Measurements from ENCODE around the gene COL9A3.

The COL9A3 gene

GRCh38 chr20:62780696-62781095 is 36.2 kb upstream of the COL9A3 start:
- Histone ChIP-seq H3K4me3 (ENCODE audit: low read depth, low read length) (no peak overlapping the region), H3K4me2 (ENCODE audit: low read length) (no peak overlapping the region), H4K8ac (ENCODE audit: low read depth, low read length) (no peak overlapping the region), H3K79me1 (ENCODE audit: low read length) (no peaks in the 10 kb centered on the region), H3K36me3 (ENCODE audit: control insufficient read depth in 1 of 2, insufficient read depth in 2 of 2, low read length in 2 of 2) (no peaks in the 10 kb centered on the region), H3K27me3 (ENCODE audit: insufficient read depth, low read length) (no peaks in the 10 kb centered on the region), H3K79me2 (ENCODE audit: control insufficient read depth, insufficient read depth, low read length, poor library complexity) (no peaks in the 10 kb centered on the region), H4K12ac (ENCODE audit: low read depth, low read length) (no peak overlapping the region), H3K9ac (ENCODE audit: low read length) (no peak overlapping the region), H3K23ac (ENCODE audit: low read length) (no peak overlapping the region), H2BK5ac (ENCODE audit: low read depth, low read length, poor library complexity) (no peak overlapping the region), H3K4me1 (ENCODE audit: control insufficient read depth in 1 of 2, insufficient read depth in 2 of 2, low read length in 2 of 2) (peaks cover under 1 to 4% of the 10 kb centered on the region in 2 experiments), H3K18ac (ENCODE audit: low read length) (no peak overlapping the region), H3K14ac (ENCODE audit: low read length) (no peak overlapping the region), H2BK12ac (ENCODE audit: low read length) (no peak overlapping the region), H2BK120ac (ENCODE audit: insufficient read depth, low read length, poor library complexity) (no peak overlapping the region), H4K91ac (ENCODE audit: low read depth, low read length) (no peak overlapping the region), H3K9me3 (ENCODE audit: insufficient read depth, low read depth, low read length) (peaks cover 11% of the 10 kb centered on the region), H3K4ac (ENCODE audit: low read depth, low read length) (no peak overlapping the region), H2AFZ (ENCODE audit: insufficient read depth, low read length, poor library complexity) (no peak overlapping the region), H2AK5ac (ENCODE audit: low read length) (no peak overlapping the region), H3K27ac (ENCODE audit: low read depth, low read length) (no peak overlapping the region)
- DNase-seq, result no peak
- no CpG with 5 or more reads among the region's 17 CpGs for WGBS (ENCODE audit: extremely low coverage, insufficient coverage, insufficient read length)

DNA sequence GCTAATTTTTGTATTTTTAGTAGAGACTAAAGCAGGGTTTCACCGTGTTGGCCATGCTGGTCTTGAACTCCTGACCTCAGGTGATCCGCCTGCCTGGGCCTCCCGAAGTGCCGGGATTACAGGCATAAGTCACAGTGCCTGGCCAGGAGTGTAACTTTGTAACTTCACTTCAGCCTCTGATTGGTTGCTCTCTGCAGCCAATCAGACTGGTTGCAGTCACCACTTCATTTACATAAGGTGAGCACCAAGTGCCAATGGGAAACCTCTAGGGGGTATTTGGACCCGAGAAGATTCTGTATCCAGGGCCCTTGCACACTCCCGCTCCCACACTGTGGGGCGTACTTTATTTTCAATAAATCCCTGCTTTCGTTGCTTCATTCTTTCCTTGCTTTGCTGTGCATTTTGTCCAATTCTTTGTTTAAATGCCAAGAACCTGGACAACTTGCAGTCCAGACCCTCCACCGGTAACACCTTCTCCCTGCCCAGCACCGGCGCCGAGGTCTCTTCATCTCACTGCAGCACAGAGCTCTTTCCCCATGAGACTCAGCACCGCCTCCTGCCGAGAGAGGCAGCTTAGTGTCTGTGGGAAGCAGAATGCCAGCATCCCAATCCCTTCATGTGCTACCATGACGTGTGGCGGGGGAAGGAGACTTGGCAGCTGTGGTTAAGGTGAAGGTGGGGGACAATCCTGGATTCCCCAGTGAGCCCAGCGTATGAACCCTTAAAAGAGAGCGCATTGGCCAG is 34.5 kb upstream of the COL9A3 start:
- Histone ChIP-seq H3K27ac (ENCODE audit: low read depth, low read length) (no peak overlapping the region), H2BK5ac (ENCODE audit: low read depth, low read length, poor library complexity) (no peak overlapping the region), H2BK12ac (ENCODE audit: low read length) (no peak overlapping the region), H2AK5ac (ENCODE audit: low read length) (no peak overlapping the region), H3K4me2 (ENCODE audit: low read length) (no peak overlapping the region), H4K8ac (ENCODE audit: low read depth, low read length) (no peak overlapping the region), H3K27me3 (ENCODE audit: insufficient read depth, low read length) (no peaks in the 10 kb centered on the region), H3K79me1 (ENCODE audit: low read length) (no peaks in the 10 kb centered on the region), H3K4me3 (ENCODE audit: low read depth, low read length) (no peak overlapping the region), H2AFZ (ENCODE audit: insufficient read depth, low read length, poor library complexity) (no peak overlapping the region), H4K91ac (ENCODE audit: low read depth, low read length) (no peak overlapping the region), H3K79me2 (ENCODE audit: control insufficient read depth, insufficient read depth, low read length, poor library complexity) (no peaks in the 10 kb centered on the region), H3K9ac (ENCODE audit: low read length) (no peak overlapping the region), H2BK120ac (ENCODE audit: insufficient read depth, low read length, poor library complexity) (no peak overlapping the region), H3K23ac (ENCODE audit: low read length) (no peak overlapping the region), H3K36me3 (ENCODE audit: control insufficient read depth in 1 of 2, insufficient read depth in 2 of 2, low read length in 2 of 2) (no peaks in the 10 kb centered on the region), H3K4me1 (ENCODE audit: control insufficient read depth in 1 of 2, insufficient read depth in 2 of 2, low read length in 2 of 2) (peaks cover 3 to 10% of the 10 kb centered on the region in 2 experiments), H3K14ac (ENCODE audit: low read length) (no peak overlapping the region), H3K9me3 (ENCODE audit: insufficient read depth, low read depth, low read length) (peaks cover 9% of the 10 kb centered on the region), H4K12ac (ENCODE audit: low read depth, low read length) (no peak overlapping the region), H3K4ac (ENCODE audit: low read depth, low read length) (no peak overlapping the region), H3K18ac (ENCODE audit: low read length) (no peak overlapping the region)
- DNase-seq, result peak in 1 of 2 donors; percentile 36
- WGBS (ENCODE audit: extremely low coverage, insufficient coverage, insufficient read length), result no CpG with 5 or more reads among the region's 18 CpGs

- WGBS (ENCODE audit: extremely low coverage, insufficient coverage, insufficient read length), result no CpG with 5 or more reads among the region's 9 CpGs
- peaks cover 7% of the 10 kb centered on the region for H3K9me3 ChIP-seq (ENCODE audit: insufficient read depth, low read depth, low read length)
- no peak overlapping the region for H3K27ac ChIP-seq (ENCODE audit: low read depth, low read length)
- no peak overlapping the region for H4K91ac ChIP-seq (ENCODE audit: low read depth, low read length)
- no peak for DNase-seq
- H3K4me1 ChIP-seq (ENCODE audit: control insufficient read depth in 1 of 2, insufficient read depth in 2 of 2, low read length in 2 of 2), result peaks cover 3 to 10% of the 10 kb centered on the region in 2 experiments
- H2AFZ ChIP-seq (ENCODE audit: insufficient read depth, low read length, poor library complexity), result no peak overlapping the region
- H3K79me1 ChIP-seq (ENCODE audit: low read length), result no peaks in the 10 kb centered on the region
- no peak overlapping the region for H3K23ac ChIP-seq (ENCODE audit: low read length)
- H3K79me2 ChIP-seq (ENCODE audit: control insufficient read depth, insufficient read depth, low read length, poor library complexity), result no peaks in the 10 kb centered on the region
- no peak overlapping the region for H3K18ac ChIP-seq (ENCODE audit: low read length)
- H3K9ac ChIP-seq (ENCODE audit: low read length), result no peak overlapping the region
- no peak overlapping the region for H2AK5ac ChIP-seq (ENCODE audit: low read length)
- no peak overlapping the region for H2BK12ac ChIP-seq (ENCODE audit: low read length)
- H3K14ac ChIP-seq (ENCODE audit: low read length), result no peak overlapping the region
- no peak overlapping the region for H2BK120ac ChIP-seq (ENCODE audit: insufficient read depth, low read length, poor library complexity)
- no peak overlapping the region for H4K12ac ChIP-seq (ENCODE audit: low read depth, low read length)
- no peaks in the 10 kb centered on the region for H3K27me3 ChIP-seq (ENCODE audit: insufficient read depth, low read length)
- H3K4me2 ChIP-seq (ENCODE audit: low read length), result no peak overlapping the region
- no peaks in the 10 kb centered on the region for H3K36me3 ChIP-seq (ENCODE audit: control insufficient read depth in 1 of 2, insufficient read depth in 2 of 2, low read length in 2 of 2)
- H4K8ac ChIP-seq (ENCODE audit: low read depth, low read length), result no peak overlapping the region
- H2BK5ac ChIP-seq (ENCODE audit: low read depth, low read length, poor library complexity), result no peak overlapping the region
- H3K4me3 ChIP-seq (ENCODE audit: low read depth, low read length), result no peak overlapping the region
- H3K4ac ChIP-seq (ENCODE audit: low read depth, low read length), result no peak overlapping the region
Observed at GRCh38 chr20:62782893-62783278, 34.0 kb upstream of the COL9A3 start.

DNA sequence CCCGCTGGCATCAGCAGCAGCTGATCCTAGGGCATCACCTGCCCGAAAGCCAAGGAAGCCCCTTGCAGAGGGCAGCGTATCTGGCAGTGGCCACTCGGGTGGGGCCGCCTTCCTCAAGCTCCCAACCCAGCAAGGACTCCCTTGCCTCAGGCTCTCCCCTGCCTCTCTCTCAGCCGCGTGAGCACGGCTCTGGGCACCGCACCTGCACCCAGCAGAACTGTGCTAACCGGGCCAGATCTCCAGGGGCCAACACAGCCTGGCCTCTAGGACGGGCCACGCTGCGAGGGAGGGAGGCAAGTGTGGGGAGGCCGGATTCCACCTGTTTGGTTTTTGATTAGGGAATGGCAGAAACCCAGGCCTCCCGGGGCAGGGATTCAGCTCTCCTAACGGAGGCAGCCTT is 32.4 kb upstream of the COL9A3 start:
- Histone ChIP-seq H3K14ac (ENCODE audit: low read length) (no peak overlapping the region), H4K12ac (ENCODE audit: low read depth, low read length) (no peak overlapping the region), H3K23ac (ENCODE audit: low read length) (no peak overlapping the region), H4K91ac (ENCODE audit: low read depth, low read length) (no peak overlapping the region), H3K4ac (ENCODE audit: low read depth, low read length) (no peak overlapping the region), H3K9me3 (ENCODE audit: insufficient read depth, low read depth, low read length) (peaks cover 4% of the 10 kb centered on the region), H3K18ac (ENCODE audit: low read length) (no peak overlapping the region), H3K79me1 (ENCODE audit: low read length) (no peaks in the 10 kb centered on the region), H3K4me2 (ENCODE audit: low read length) (no peak overlapping the region), H4K8ac (ENCODE audit: low read depth, low read length) (no peak overlapping the region), H3K4me1 (ENCODE audit: control insufficient read depth in 1 of 2, insufficient read depth in 2 of 2, low read length in 2 of 2) (peaks cover 3 to 10% of the 10 kb centered on the region in 2 experiments), H3K9ac (ENCODE audit: low read length) (no peak overlapping the region), H2AFZ (ENCODE audit: insufficient read depth, low read length, poor library complexity) (no peak overlapping the region), H3K4me3 (ENCODE audit: low read depth, low read length) (no peak overlapping the region), H2BK120ac (ENCODE audit: insufficient read depth, low read length, poor library complexity) (no peak overlapping the region), H3K27me3 (ENCODE audit: insufficient read depth, low read length) (no peaks in the 10 kb centered on the region), H2BK5ac (ENCODE audit: low read depth, low read length, poor library complexity) (no peak overlapping the region), H3K36me3 (ENCODE audit: control insufficient read depth in 1 of 2, insufficient read depth in 2 of 2, low read length in 2 of 2) (no peaks in the 10 kb centered on the region), H3K27ac (ENCODE audit: low read depth, low read length) (no peak overlapping the region), H2BK12ac (ENCODE audit: low read length) (no peak overlapping the region), H3K79me2 (ENCODE audit: control insufficient read depth, insufficient read depth, low read length, poor library complexity) (no peaks in the 10 kb centered on the region), H2AK5ac (ENCODE audit: low read length) (peak overlapping the region; percentile 21)
- DNase-seq, result no peak
- no CpG with 5 or more reads among the region's 16 CpGs for WGBS (ENCODE audit: extremely low coverage, insufficient coverage, insufficient read length)
